Nephron (organoid): ENCODE data around the gene TCN2.
A peak's percentile ranks its signal among the peaks of the same experiment; 100 is the strongest.

Source experiments
- H3K27ac Mint-ChIP-seq, 3 experiments: 2 replicates each; pipeline ENCODE4 v1.8.0; 2020; ENCODE audit warnings: mixed read lengths in 3 of 3, mild to moderate bottlenecking in 2 of 3, moderate library complexity in 1 of 3
- H3K27me3 Mint-ChIP-seq: 2 replicates; pipeline ENCODE4 v1.8.0; 2021; ENCODE audit warnings: low read depth, mild to moderate bottlenecking, moderate library complexity, mixed read lengths
- H3K36me3 Mint-ChIP-seq: 2 replicates; pipeline ENCODE4 v1.8.0; 2020; ENCODE audit warnings: low read depth, mixed read lengths
- H3K4me1 Mint-ChIP-seq: 2 replicates; pipeline ENCODE4 v1.8.0; 2020; ENCODE audit warnings: mixed read lengths
- H3K4me3 Mint-ChIP-seq, 3 experiments: 2 replicates each; pipeline ENCODE4 v1.8.0; 2020; ENCODE audit warnings: mild to moderate bottlenecking in 3 of 3, mixed read lengths in 3 of 3, moderate library complexity in 2 of 3
- H3K9me3 Mint-ChIP-seq: 2 replicates; pipeline ENCODE4 v1.8.0; 2020; ENCODE audit warnings: mixed read lengths
- TF ChIP-seq, protein P1 (sequence below), 3 experiments: fragments of 200-600 bp; sonication (generic); IDR thresholded peaks; one replicate each; pipeline ENCODE4 v1.5.0; 2021; ENCODE audit warnings: antibody characterized with exemption in 3 of 3; ENCODE audit not compliant: unreplicated experiment in 3 of 3

The TCN2 gene

GRCh38 chr22:30574997-30575671 is 31.8 kb upstream of the TCN2 start:
- Mint-ChIP-seq H3K9me3 (no peaks in the 10 kb centered on the region), H3K27me3 (peaks cover 21% of the 10 kb centered on the region), H3K36me3 (peaks cover 30% of the 10 kb centered on the region), H3K4me1 (peaks cover 9% of the 10 kb centered on the region), H3K27ac (peak overlapping the region in 1 of 3 experiments; percentile 59), H3K4me3 (peak overlapping the region; percentile 79 to 83 (median 80))
- TF ChIP-seq, protein P1, sequence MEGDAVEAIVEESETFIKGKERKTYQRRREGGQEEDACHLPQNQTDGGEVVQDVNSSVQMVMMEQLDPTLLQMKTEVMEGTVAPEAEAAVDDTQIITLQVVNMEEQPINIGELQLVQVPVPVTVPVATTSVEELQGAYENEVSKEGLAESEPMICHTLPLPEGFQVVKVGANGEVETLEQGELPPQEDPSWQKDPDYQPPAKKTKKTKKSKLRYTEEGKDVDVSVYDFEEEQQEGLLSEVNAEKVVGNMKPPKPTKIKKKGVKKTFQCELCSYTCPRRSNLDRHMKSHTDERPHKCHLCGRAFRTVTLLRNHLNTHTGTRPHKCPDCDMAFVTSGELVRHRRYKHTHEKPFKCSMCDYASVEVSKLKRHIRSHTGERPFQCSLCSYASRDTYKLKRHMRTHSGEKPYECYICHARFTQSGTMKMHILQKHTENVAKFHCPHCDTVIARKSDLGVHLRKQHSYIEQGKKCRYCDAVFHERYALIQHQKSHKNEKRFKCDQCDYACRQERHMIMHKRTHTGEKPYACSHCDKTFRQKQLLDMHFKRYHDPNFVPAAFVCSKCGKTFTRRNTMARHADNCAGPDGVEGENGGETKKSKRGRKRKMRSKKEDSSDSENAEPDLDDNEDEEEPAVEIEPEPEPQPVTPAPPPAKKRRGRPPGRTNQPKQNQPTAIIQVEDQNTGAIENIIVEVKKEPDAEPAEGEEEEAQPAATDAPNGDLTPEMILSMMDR (IDR thresholded peaks at IDR 0.05; ENCODE audit: unreplicated experiment in 3 of 3) = peak in 1 of 3 experiments; percentile 16

DNA sequence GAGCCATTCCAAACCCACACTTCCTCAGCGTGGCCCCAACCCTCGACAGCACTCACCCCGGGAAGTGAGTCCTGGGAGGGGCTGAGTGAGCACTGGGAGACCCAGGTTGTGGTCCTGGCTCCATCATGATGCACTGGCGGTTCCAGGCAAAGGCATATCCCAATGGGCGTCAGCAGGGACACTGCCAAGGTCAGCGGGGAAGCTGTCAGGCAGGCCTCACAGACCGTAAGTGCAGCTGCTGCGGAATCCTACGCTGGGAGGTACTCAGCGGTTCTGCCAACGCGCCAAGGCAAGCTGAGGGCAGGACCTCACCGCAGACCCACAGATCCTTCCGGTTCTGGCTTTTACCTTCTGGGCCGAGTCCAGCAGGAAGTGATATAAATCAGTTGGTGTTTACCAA is 31.1 kb upstream of the TCN2 start:
- no peaks in the 10 kb centered on the region for H3K9me3 Mint-ChIP-seq
- H3K4me3 Mint-ChIP-seq = peak overlapping the region in 2 of 3 experiments; percentile 14 to 79
- no peak overlapping the region for H3K27ac Mint-ChIP-seq
- peaks cover 9% of the 10 kb centered on the region for H3K4me1 Mint-ChIP-seq
- peaks cover 21% of the 10 kb centered on the region for H3K27me3 Mint-ChIP-seq
- TF ChIP-seq, protein P1 (IDR thresholded peaks at IDR 0.05; ENCODE audit: unreplicated experiment in 3 of 3) = no peak
- H3K36me3 Mint-ChIP-seq = peaks cover 32% of the 10 kb centered on the region

DNA sequence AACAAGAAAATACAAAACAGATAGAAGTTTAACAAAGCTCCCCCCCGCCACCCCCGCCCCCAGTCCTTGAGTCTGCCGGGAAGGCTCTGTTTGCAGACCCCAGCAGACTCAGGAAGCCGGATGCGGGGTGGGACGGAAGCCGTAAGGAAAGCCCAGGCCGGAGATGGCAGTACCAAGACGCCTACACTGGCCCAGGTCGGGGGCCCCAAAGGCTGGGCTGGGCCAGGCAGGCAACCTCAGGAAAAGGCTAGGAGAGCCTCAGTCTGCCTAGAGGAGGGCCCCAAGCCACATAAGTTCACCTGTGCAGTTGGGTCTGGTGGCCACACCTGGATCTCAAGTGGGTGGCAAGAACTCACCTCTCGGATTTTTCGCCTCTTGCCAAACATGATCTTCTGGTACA is 28.5 kb upstream of the TCN2 start:
- Mint-ChIP-seq H3K4me3 (no peak overlapping the region), H3K9me3 (no peaks in the 10 kb centered on the region), H3K4me1 (peaks cover 6% of the 10 kb centered on the region), H3K27me3 (peaks cover 7% of the 10 kb centered on the region), H3K36me3 (peaks cover 32% of the 10 kb centered on the region), H3K27ac (no peak overlapping the region)
- TF ChIP-seq, protein P1 (IDR thresholded peaks at IDR 0.05; ENCODE audit: unreplicated experiment in 3 of 3) = no peak

DNA sequence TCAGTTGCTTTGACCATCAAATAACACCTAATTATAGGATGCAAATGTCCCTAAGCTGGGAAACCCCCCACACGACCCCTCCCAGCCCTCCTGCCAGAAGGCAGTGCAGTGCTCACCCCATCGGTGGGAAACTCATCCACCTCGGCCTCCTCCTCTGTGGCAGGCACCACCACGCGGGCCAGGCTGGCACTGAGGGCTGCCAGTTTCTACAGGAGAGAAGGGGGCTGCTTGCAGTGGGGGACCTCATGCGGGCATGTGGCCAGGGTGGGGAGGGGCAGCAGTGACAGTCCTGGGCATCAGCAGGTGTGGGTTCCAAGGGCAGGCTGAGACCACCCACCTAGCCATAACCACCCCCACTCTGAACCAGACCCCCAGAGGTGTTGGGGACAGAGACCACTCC is 26.1 kb upstream of the TCN2 start:
- Mint-ChIP-seq H3K27me3 (no peaks in the 10 kb centered on the region), H3K4me1 (no peaks in the 10 kb centered on the region), H3K36me3 (peaks cover 43% of the 10 kb centered on the region)

GRCh38 chr22:30582051-30582450 is 24.9 kb upstream of the TCN2 start:
- TF ChIP-seq, protein P1 (IDR thresholded peaks at IDR 0.05; ENCODE audit: unreplicated experiment in 3 of 3) = no peak
- no peak overlapping the region for H3K27ac Mint-ChIP-seq

More for the DNA sequence above, 26.1 kb upstream of the TCN2 start:
- Mint-ChIP-seq H3K4me3 (no peak overlapping the region), H3K27ac (no peak overlapping the region), H3K9me3 (no peaks in the 10 kb centered on the region)
- TF ChIP-seq, protein P1 (IDR thresholded peaks at IDR 0.05; ENCODE audit: unreplicated experiment in 3 of 3) = no peak

More at GRCh38 chr22:30582051-30582450, 24.9 kb upstream of the TCN2 start:
- Mint-ChIP-seq H3K27me3 (no peaks in the 10 kb centered on the region), H3K4me1 (no peaks in the 10 kb centered on the region), H3K9me3 (no peaks in the 10 kb centered on the region), H3K4me3 (no peak overlapping the region), H3K36me3 (peaks cover 44% of the 10 kb centered on the region)
